Left forelimb (tissue), 1 donor: ENCODE measurements around the gene MTCP1.

Source experiments
- DNase-seq: peaks from one replicate; pipeline ENCODE4 v3.0.0-alpha.2; 2018; ENCODE audit warnings: low spot score

Gene MTCP1, protein sequence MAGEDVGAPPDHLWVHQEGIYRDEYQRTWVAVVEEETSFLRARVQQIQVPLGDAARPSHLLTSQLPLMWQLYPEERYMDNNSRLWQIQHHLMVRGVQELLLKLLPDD

DNA sequence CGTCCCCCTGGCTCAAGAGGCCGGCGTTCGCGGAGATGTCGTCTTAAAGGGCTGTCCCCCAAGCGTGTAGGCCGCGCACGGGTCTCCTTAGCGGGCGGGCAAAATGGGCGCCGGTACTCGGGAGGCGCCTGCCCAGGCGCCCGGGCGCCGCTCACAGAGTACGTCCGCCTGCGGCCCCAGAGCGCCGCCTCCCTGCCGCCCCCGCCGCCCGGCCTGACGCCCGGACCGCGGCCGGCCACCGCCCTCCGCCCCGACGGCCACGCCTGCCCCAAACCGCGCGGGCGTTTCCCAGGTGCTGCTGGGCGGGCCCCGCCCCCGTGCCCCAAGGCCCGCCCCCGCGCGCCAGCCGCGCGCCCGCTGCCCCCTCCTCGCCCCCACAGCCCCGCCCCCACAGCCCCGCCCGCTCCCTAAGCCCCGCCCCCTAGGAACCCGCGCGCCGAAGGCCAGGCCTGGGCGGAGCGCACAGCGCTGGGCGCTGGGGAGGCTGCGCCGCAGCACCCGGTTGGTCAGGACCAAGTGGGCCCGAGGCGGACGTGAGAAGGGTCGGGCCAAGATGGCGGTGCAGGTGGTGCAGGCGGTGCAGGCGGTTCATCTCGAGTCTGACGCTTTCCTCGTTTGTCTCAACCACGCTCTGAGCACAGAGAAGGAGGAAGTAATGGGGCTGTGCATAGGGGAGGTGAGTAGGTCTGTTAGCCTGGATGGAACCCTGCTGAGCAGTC lies at the start of gene MTCP1, which contains the start of the genes BRCC3 and CMC4:
Gene MTCP1 (minus strand): TSS at position 162 of the 719 bp plus-strand sequence. CDS start 5,126 bp downstream, outside the sequence.
Gene BRCC3 (plus strand): TSS at position 534 of the 719 bp plus-strand sequence. CDS start 20 bp downstream, at position 554.
Gene CMC4 (minus strand): TSS at position 162 of the 719 bp plus-strand sequence. CDS start 7,113 bp downstream, outside the sequence.
- DNase-seq, result peak; percentile 86

DNA sequence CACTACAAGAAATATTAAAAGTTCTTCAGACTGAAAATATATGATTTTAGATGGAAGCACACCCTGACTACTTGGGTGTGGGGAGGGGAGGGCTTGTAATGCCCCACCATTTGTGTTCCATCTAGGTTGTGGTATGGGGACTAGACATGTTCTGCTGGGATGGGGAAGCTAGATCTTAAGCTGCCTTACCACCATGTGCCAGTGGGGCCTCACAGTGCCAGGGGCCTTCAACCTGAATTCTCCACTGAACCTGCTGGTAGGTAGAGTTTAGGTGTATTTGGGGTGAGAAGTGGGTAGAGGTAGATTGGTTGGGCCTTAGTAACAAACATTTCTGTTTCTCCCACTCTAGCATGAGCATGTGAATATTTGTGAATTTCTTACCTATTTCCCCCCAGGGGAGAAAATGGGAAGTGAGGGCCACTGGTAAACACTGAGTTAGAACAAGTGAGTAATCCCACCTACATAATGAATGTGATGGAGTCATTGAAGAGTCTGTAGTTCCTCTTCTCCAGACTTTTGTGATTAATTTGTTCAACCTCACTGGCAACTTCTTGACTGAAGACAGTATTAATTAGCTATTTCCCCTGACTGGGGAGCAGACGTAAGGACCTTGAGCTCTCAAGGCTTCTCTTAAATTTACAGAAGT lies 44.4 kb upstream of the MTCP1 start:
- DNase-seq, result no peak

DNA sequence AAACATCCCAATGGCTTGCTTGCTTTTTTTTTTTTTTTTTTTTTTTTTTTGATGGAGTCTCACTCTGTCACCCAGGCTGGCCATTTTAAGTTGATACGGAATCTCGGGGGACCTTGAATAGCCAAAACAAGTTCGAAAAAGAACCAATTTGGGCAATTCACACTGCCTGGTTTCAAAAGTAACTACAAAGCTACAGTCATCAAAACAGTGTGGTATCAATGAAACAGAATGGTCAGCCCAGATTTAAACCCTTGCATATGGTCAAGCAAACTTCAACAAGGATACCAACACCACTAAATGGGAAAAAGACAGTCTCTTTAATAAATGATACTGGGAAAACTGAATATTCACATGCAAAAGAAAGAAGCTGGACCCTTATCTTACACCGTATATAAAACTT lies 42.2 kb upstream of the MTCP1 start:
- DNase-seq, result no peak

DNA sequence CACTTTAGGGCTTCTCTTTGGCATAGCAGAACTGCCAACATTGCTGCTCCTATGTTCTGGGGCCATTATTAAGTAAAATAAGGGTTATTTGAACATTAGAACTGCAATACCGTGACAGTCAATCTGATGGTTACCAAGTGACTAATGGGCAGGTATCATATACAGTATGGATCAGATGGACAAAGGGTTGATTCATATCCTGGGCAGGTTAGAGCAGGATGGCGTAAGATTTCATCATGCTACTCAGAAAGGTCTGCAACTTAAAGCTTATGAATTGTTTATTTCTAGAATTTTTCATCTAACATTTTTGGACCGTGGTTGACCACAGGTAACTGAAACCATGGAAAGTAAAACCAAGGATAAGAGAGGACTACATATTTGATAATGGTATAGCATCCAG lies 41.2 kb upstream of the MTCP1 start:
- no peak for DNase-seq

DNA sequence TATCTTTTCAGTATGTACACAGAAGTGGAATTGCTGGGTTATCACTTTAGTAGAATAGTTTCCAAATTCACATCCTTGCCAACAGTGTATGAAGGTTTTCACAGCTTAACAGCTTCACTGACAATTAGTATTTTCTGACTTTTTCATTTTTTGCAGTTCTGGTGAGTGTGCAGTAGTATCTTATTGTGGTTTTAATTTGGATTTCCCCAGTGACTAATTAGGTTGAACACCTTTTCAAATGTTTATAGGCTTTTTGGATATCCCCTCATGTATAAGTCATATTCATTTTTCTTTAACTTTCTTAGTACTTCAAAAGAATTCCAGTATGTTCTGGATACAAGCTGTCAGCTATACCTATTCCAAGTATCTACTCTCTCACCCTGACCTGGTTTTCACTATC lies 37.5 kb upstream of the MTCP1 start:
- no peak for DNase-seq

DNA sequence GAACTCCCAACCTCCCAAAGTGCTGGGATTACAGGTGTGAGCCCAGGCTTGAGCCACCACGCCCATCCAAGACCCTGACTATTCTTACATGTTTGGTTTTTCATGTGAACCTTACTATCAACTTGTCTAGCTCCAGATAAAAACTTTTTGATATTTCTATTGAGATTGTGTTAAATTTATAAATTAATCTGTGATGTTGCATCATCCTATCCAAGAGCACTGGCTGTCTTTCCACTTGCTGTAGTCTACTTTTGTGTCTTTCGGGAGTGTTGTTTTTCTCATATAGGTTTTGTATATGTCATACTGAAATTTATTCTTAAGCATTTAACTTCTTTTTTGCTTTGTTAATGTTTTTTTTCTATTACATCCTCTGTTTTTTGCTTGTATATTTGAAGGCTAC lies 35.0 kb upstream of the MTCP1 start:
- DNase-seq, result no peak

DNA sequence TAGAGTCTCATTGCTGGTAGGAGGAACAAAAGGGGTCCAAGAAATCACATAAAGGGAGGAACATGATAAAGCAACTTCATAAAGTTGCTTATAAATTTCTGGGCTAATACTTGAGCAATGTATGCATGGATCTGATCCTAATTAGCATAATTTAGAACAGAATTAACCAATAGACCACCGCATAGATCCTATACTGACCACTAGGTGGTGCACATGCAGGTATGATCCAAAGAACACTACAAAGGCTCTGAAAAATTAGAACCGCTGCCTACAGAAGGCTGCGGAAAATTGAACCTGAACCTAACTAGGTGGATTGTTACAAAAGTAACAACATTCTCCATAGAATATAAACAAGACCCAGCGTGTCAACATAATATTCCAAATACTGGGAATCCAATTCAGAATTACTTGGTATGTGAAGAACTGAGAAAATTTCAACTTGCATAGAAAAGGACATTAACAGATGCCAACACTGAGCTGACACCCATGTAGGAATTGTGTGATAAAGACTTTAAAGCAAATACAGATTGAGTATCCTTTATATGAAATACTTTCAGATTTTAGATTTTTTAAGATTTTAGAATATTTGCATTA lies 23.6 kb upstream of the MTCP1 start:
- DNase-seq, result no peak

DNA sequence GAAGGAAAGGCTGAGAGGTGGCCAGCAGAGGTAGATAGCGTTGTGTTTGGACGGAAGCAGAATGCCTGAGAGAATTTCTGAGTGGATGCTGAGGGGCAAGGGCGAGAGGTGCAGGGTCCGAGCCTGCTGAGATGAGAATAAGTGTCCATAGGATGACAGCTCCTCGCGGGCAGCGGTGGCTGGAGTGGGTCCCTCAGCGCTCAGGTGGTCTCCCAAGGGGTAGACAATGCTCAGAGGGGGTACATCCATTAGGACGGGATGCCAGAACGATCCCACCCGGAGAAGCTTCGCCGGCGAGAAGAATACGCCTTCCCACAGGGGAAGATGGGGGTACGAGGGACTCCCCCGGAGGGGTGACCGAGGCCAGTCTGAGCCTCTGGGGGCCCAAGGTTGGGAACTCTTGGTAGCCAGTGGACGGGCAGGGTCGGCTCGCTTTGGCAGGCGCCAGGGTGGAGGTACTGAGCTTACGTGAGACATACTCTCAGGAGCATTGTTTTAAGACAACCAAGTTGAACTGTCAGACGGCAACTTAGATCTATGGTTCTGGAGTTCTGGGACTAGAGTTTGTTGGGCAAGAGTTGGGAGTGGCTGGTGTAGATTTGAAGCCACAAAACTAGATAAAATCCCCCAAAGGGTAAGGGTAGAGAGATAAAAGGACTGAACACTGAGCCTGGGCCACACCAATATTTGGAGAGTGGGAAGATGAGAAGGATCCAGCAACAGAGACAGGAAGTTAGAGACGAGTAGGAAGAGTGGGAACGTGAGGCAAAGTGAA lies 16.2 kb upstream of the MTCP1 start:
- no peak for DNase-seq

DNA sequence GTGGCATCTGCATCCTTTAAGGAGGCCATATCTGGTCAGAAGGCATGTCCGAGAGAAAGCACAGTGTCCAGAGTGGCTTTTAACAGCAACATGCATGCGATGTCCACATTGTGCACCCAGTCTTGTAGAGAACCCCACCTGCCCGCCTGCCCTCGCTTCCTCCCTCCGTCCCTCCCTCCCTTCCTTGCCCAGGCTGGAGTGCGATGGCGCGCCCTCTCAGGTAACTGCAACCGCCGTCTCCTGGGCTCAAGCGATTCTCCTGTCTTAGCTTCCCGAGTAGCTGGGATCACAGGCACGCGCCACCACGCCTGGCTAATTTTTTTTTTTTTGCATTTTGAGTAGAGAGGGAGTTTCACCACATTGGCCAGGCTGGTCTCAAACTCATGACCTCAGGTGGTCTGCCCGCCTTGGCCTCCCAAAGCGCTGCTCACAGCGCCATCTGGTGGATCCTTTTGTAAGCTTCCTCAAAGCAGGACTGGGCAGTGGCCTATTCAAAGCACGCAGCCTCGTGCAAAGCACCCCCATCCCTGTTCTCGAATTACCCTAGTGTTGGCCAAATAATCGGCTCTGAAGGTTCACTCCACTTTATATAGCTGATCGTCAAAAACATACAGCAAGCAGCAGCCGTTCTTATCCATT lies 15.4 kb upstream of the MTCP1 start:
- DNase-seq, result no peak

DNA sequence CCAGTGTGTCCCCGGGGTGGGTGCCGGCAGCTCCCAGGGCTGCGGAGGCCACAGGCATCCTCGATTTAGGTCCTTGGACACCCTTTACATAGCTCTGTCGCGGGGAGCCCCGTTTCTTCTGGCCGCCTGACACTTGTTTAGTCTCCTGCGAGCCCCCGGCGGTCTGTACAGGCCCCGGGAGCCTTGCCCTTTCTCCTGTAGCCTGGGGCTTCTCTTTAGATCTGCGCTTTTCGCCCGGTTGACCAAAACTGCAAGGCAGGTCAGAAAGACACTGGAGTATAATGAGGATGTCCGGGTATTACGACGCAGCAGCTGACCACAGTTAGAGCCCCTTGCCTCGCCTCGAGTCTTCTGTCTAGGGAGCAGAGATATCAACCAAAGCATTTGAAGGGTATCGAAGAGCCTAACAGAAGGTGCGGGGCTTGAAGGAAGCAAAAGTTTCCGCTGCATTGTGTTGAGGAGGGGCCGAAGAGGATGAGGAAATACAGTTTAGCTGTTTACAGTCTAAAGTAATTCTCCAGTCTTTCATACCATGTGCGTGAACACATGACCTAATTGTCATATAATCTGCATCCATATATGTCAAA lies 851 bp upstream of the MTCP1 start:
- DNase-seq, result no peak

DNA sequence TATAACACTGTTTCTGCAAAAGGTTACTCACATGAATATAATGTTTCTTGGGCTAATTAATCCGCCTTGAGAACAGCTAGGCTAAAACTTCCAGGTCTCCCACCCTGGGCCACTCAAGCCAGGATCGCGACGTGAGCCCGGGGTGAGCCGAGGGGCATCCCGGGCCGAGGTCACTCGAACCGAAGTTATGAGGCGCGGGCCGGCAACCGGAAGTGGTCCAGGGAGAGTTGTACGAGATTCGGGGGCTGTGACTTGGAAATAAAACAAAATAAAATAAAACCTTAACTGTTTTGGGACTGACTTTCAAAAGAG lies 317 bp downstream of the MTCP1 start:
- no peak for DNase-seq

DNA sequence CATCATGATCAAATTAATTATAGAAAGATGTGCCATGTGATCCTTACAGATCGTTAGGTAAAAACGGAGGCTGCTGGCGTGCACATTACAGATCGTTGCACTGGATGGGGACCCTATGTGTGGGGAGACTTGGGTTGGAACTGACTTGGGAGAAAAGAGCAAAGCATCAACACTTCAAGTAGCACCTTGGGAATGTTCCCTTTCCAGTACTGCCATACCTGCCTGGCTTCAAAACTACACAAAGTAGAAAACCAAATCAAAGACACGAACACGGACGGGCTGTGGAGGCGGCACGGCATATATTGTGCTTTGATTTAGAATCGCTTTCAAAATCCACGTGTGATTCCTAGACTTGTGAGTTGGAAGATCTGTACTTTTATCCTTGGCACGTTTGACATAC lies 898 bp downstream of the MTCP1 start:
- no peak for DNase-seq

DNA sequence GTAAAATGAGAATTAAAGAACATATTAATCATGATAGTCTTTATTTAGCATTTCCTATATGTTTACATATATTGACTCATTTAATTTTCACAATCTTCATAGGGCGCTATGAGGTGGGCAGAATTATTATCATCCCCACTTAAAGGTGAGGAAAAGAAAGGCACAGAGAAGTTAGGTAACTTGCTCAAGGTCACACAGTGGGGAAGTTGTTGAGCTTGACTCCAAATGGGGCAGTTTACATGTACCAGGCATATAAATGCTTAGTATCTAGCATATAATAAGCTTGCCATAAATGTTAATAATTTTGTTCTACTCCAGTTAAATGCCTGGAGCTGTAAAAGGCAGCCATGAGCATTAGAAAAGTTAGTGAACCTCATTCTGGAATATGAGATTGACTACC lies 1.5 kb downstream of the MTCP1 start:
- DNase-seq, result no peak

DNA sequence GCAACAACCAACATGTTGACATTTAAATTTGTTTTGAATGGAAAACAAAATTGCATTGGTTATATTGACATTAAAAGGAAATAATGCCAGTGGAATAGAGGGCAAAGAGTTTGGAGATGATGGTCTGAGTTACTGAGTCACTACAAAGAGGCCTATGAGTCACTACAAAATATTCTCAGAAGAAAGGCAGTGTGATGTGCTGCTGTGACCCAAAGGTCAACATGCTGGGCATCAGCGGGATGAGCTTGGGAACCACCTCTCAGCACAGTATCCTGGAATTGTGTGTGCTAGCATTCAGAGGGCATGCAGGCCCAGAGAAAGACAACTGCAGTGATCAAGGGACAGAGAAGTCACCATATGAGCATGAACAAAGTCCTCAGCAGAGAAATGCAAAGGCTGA lies 2.8 kb downstream of the MTCP1 start:
- no peak for DNase-seq

DNA sequence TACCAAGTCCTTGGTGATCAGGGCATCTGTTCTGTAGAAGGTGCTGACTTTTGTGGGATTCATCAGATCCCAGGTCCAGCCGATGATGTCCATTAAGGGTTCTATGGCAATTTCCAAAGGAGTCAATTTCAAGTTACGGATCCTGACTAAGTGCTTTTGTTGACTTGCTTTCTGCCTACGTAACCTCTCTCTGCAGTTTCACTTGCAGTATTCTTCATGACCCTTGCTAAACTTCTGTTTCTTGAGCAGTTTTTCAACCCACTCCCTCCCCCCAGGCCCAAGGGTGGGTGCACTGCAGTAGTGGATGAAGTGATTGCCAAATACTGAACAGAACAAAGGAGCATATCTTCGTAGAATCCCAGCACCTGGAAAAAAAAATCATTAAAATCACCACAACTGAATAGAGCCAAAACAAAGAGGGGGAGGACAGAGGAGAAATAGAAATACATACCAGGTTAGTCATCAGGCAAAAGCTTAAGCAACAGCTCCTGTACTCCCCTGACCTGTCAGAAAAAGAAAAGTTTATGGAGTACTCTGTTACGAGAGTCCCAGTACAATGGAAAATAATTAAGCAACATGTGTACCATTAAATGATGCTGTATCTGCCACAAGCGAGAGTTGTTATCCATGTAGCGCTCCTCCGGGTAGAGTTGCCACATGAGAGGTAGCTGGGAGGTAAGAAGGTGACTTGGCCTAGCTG lies 5.8 kb downstream of the MTCP1 start:
- no peak for DNase-seq

DNA sequence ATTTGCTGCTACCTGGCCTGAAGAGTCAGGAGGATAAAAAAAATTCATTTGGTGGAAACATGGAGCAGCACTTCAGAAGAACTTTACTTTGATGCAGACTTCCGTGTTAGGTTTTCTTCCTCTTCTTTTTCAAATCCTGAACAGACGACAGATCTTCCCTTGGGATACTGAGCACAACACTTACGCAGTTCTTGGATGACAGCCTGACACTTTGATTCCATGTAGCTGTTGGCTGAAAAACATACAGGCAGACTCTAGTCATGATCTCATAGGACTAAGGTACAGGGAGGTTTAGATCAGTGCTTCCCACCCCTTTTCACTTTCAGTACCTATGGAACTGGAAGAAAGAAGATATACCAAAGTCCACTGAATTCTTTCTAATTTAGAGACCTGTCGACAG lies 9.2 kb downstream of the MTCP1 start:
- no peak for DNase-seq

DNA sequence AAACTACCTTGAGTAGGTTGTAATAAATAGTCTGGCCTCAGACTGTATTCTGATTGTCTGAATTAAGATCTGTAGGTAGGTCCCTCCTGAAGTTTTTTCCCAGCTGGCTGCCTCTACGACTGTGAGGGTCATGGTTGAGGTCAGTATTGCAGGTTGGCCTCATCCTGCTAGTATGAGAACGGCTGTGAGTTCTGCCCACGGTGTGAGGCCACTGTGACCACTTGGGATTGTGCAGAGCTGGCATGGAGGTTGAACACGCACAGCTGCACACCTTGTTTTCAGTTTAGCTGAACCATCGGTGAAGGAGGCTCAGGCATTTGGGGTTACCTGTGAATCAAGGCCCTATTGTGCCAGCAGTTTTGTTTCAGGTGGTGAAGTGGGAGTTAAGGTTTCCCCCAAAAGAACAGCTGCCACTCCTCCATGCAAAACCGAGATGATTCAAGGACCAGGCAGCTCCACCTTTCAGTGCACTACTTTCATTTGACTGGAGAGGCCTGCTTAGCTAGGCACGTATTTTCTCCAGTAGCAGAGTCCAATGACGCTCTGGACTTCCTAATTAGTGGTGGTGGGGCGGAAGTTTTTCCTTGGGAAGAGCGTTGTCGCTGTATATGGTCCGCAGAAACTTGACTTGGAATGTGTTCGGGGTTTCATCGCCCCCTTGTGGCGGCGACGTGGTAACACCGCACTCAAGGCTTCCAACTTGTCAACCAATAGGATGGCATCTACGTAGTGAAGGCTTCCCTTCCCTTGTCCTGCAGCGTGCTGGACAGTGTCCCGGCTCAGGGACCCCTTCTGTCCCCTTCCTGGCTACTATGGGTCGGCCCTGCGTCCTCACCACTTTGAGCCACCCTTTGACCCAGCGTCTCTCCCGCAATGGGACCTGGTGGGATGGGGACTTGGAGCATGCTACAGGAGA lies 13.8 kb downstream of the MTCP1 start:
- DNase-seq, result peak; percentile 67

DNA sequence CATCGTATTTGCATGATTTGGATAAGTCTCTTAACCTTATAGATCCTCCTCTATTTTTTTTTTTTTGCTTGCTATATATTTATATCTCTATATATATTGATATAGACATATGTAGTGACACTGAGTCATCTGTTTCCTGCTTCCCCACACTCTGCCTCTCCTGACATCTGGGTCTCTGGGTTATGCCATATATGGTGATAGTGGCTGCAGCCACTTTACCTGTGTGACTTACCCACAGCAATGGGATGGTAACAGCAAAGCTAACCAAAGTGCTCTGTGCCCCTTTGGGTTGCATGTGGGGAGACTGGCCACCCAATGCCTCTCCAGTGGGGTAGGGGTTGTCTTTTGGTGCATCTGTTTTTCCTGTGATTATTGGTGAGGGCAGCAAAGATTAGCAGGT lies 14.5 kb downstream of the MTCP1 start:
- DNase-seq, result no peak

DNA sequence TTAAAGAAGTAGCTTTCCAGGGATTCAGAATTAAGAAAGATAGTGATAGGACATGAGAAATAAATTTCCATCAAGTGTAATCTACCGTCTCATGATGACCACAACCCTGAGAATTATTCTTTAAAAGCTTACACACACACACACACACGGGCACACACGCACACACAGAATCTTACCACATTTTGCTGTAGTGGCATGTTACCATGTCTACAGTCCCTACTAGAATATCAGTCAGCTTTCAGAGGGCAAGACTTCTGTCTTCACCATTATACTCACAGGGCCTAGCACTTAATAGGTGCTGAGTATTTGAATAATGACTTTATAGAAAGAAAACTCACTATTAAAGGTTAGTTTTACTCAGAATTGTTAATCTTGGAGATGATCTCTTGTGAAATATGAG lies 15.4 kb downstream of the MTCP1 start:
- DNase-seq, result no peak

DNA sequence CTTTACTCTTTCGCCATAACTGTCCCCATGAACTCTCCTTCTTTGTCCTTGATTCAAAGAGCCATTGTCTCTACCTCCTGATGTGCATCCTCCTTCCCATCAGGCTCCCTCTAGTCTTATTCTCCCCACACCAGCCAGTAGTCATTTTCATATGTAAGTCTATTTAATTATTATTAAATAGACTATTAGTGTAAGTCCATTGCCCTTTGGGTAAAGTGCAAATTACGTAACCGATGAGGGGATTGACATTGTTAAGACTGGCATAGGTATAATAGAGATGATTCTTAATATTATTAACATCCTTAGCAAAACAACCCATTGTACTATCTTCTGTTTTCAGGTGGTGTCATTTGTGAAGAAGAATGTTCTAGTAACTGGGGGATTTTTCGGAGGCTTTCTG lies 16.7 kb downstream of the MTCP1 start:
- no peak for DNase-seq
